PC-9 (cell line): ENCODE data around the gene UGDH.

ENCODE experiments used
- CTCF ChIP-seq: fragments of 200-600 bp; sonication (generic); conservative IDR thresholded peaks from 2 replicates; pipeline ENCODE4 v1.6.1; 2017; ENCODE audit warnings: mixed run types, antibody characterized with exemption, mild to moderate bottlenecking, moderate library complexity
- EZH2 ChIP-seq: fragments of 200-600 bp; sonication (generic); IDR thresholded peaks from 2 replicates; pipeline ENCODE4 v1.8.0; 2017; ENCODE audit warnings: antibody characterized with exemption, low read depth

GRCh38 chr4:39480902-39481695 lies 46.1 kb downstream of the UGDH start:
- TF ChIP-seq CTCF, result no peak
- TF ChIP-seq EZH2, result no peak
